PC-9 (cell line): Measurements from ENCODE around the gene CYP2C8.

Experiments used
- CTCF ChIP-seq: fragments of 200-600 bp; sonication (generic); conservative IDR thresholded peaks from 2 replicates; pipeline ENCODE4 v1.6.1; 2017; ENCODE audit warnings: mixed run types, antibody characterized with exemption, mild to moderate bottlenecking, moderate library complexity
- EZH2 ChIP-seq: fragments of 200-600 bp; sonication (generic); IDR thresholded peaks from 2 replicates; pipeline ENCODE4 v1.8.0; 2017; ENCODE audit warnings: antibody characterized with exemption, low read depth

- TF ChIP-seq CTCF (no peak), EZH2 (no peak)
These were observed 42.8 kb downstream of the CYP2C8 start for GRCh38 chr10:95026461-95026860.
